Measurements from ENCODE around the gene ADGRA1. TPM values are rescaled to one million over a fixed set of nuclear protein-coding genes. Genes with fewer than 3 reads are reported as not detected.

The ADGRA1 gene
- total and polyA plus RNA-seq, 2 of the 8 experiments (the other 6 are each of a cell fraction or from before 2014, with no cell fraction given): 0.17 to 0.21 TPM

DNA sequence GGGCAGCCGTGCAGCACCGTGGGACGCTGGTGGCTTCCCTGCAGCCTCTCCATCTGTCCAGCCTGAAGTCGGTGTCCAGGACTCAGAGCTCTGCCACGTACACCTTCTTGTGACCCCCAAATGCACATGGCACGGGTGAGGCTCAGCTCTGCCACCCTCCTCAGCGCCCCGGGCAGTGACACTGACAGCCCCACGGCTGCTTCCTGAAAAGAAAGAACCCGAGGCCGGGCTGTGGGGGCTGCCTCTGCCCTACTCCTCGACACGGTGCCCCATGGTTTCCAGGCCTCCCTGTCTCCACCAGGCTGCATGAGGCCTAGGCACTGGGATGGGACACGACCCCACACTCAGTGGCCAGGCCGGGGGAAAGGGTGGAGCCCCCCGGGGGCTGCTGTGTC is 13.7 kb downstream of the ADGRA1 start:
- H3K56ac ChIP-seq (replicated peaks; ENCODE audit: insufficient read length, low read depth, low read length): no peak overlapping the region
- no peak overlapping the region for H3K27ac ChIP-seq (ENCODE audit: low read depth, low read length)
- no peak overlapping the region for H3K9ac ChIP-seq (replicated peaks in 1 of 4; ENCODE audit: extremely low read depth in 1 of 4, low read depth in 3 of 4, low read length in 3 of 4)
- peak overlapping the region in 2 of 4 experiments; percentile 14 to 37; a peak in 2 of 8 replicates for H3K4me3 ChIP-seq (ENCODE audit: extremely low read depth in 1 of 4, insufficient read depth in 2 of 4, low read depth in 3 of 4, low read length in 4 of 4)
- no peak overlapping the region for H3K18ac ChIP-seq (ENCODE audit: extremely low read depth, low read length)
- H3K4me1 ChIP-seq (replicated peaks in 1 of 4; ENCODE audit: control insufficient read depth in 3 of 4, insufficient read depth in 4 of 4, low read length in 3 of 4): peaks cover 5 to 23% (median 17%) of the 10 kb centered on the region in 4 experiments
- FAIRE-seq (no peak), DNase-seq (ENCODE audit: low read depth in 1 of 2, low spot score in 2 of 2) (no peak)
- no peak overlapping the region for H2BK120ac ChIP-seq (replicated peaks; ENCODE audit: low read depth, low read length)
- H2BK20ac ChIP-seq (ENCODE audit: low read length): 0 out of 2 replicates have a peak overlapping the region, but pooled peaks have one; percentile 86
- H4K20me1 ChIP-seq (replicated peaks in 1 of 2; ENCODE audit: control insufficient read depth in 1 of 2, insufficient read depth in 2 of 2, low read length in 2 of 2): peaks cover 0 to 3% of the 10 kb centered on the region in 2 experiments
- no peak overlapping the region for H3K14ac ChIP-seq (ENCODE audit: insufficient read length)
- no peak overlapping the region for H2BK15ac ChIP-seq (ENCODE audit: low read length)
- H4K5ac ChIP-seq (ENCODE audit: insufficient read length, low read depth, low read length): no peak overlapping the region
- peak overlapping the region; percentile 28; the same call in 1 of the 2 replicates for H4K8ac ChIP-seq (ENCODE audit: extremely low read depth, insufficient read depth, low read length)
- no peak overlapping the region for H2AFZ ChIP-seq (ENCODE audit: low read length)
- no peaks in the 10 kb centered on the region; the same call in 1 of the 2 replicates for H3K23me2 ChIP-seq (ENCODE audit: low read depth, low read length)
- WGBS, 2 experiments (ENCODE audit: extremely low coverage in 1 of 2, insufficient coverage in 1 of 2, insufficient read length in 1 of 2, insufficient replicate concordance in 2 of 2, low coverage in 1 of 2, low lambda C conversion rate in 2 of 2, missing lambda C conversion rate in 1 of 2): 43% methylated on average over 16 of the region's 16 CpGs; no CpG with 5 or more reads in 1 of the 2 experiments
- no peaks in the 10 kb centered on the region for H3K79me1 ChIP-seq (ENCODE audit: low read depth, low read length)
- H2BK12ac ChIP-seq (ENCODE audit: low read depth, low read length): peak overlapping the region; percentile 39; the same call in 1 of the 2 replicates
- POLR2A ChIA-PET (ENCODE audit: partially characterized antibody): interaction anchor here (1.0 kb wide), 2 partner anchors 64 to 281 kb away, joined by 3 to 4 read pairs; no protein-coding TSS in a partner anchor
- no peak overlapping the region for H4K91ac ChIP-seq (replicated peaks; ENCODE audit: insufficient read length, low read length)
- CTCF ChIA-PET (ENCODE audit: partially characterized antibody): interaction anchor here (0.9 to 4.2 kb wide), 5 partner anchors 11 to 143 kb away, joined by 3 to 27 read pairs (median 8); partner anchors contain the start of gene ADGRA1
- no peak overlapping the region for H3K23ac ChIP-seq (ENCODE audit: insufficient read length)
- TF ChIP-seq KDM4A (IDR thresholded peaks at IDR 0.05; ENCODE audit: low read depth, low read length, severe bottlenecking) (no peak), SP2 (IDR thresholded peaks at IDR 0.05; ENCODE audit: low read length) (no peak), SUZ12 (IDR thresholded peaks at IDR 0.05; ENCODE audit: low read length) (no peak), CTBP2 (IDR thresholded peaks at IDR 0.05; ENCODE audit: borderline replicate concordance, insufficient read depth, insufficient read length, low read length) (no peak), YY1 (IDR thresholded peaks at IDR 0.05; ENCODE audit: low read depth, low read length) (no peak), GABPA (IDR thresholded peaks at IDR 0.05; ENCODE audit: borderline replicate concordance, insufficient read depth, low read length) (no peak), ZNF274 (IDR thresholded peaks at IDR 0.05; ENCODE audit: borderline replicate concordance, extremely low read depth, low read length) (no peak), SAP30 (IDR thresholded peaks at IDR 0.05; ENCODE audit: insufficient read depth, insufficient replicate concordance, low read length) (no peak), TAF7 (optimal IDR thresholded peaks at IDR 0.05; ENCODE audit: borderline replicate concordance, low read depth, low read length) (no peak), POLR2AphosphoS5 (IDR thresholded peaks at IDR 0.05; ENCODE audit: low read depth, low read length) (no peak)
- peak overlapping the region; percentile 38 to 59 for H3K4me2 ChIP-seq (ENCODE audit: insufficient read depth in 1 of 2, low read depth in 2 of 2, low read length in 2 of 2)
- no peaks in the 10 kb centered on the region for H3K9me3 ChIP-seq (ENCODE audit: insufficient read depth in 2 of 2, low read depth in 1 of 2, low read length in 1 of 2)
- H2BK5ac ChIP-seq (ENCODE audit: low read depth, low read length): peak overlapping the region; percentile 46; the same call in 1 of the 2 replicates
- H2AK5ac ChIP-seq (ENCODE audit: low read depth, low read length): no peak overlapping the region
- H3K79me2 ChIP-seq (ENCODE audit: control insufficient read depth in 1 of 2, insufficient read depth in 2 of 2, low read length in 2 of 2): no peaks in the 10 kb centered on the region
- H3K4ac ChIP-seq (replicated peaks; ENCODE audit: insufficient read length, low read depth, low read length): no peak overlapping the region
- H3K27me3 ChIP-seq (replicated peaks in 1 of 4; ENCODE audit: control insufficient read depth in 3 of 4, extremely low read depth in 1 of 4, insufficient read depth in 3 of 4, low read length in 3 of 4): no peaks in the 10 kb centered on the region
- no peaks in the 10 kb centered on the region for H3K36me3 ChIP-seq (ENCODE audit: control insufficient read depth in 2 of 4, insufficient read depth in 4 of 4, low read length in 3 of 4)
